ENCODE data around the gene ZFY. TPM values are rescaled to one million over a fixed set of nuclear protein-coding genes. Genes with fewer than 3 reads are reported as not detected.

ZFY gene
- polyA plus RNA-seq, 1 of the 3 experiments (the other 2 are of a cell fraction) = not detected

DNA sequence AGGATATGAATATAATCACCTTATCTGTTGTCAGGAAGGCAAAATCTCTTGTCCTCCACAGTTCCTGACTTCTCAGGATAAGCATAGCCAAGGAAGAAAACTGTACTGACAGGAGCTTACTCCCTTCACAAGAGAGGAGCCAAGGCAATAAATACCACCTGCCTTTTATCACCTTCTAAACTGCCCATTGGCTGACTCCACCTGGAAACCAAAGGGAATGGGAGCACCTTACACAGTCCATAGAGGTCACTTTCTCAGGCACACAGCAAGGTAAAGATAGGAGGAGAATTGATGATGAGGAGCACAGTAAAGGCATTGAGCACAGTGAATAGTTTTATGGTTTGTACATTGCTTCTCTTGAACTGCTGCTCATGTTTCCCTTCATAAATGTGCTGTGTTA, 72.8 kb downstream of the ZFY start:
- Histone ChIP-seq H3K9me2 (no peaks in the 10 kb centered on the region), H2AFZ (ENCODE audit: low read depth) (no peak overlapping the region), H3K4me3 (ENCODE audit: low read depth in 2 of 2, low read length in 1 of 2) (no peak overlapping the region), H3K27me3 (ENCODE audit: insufficient read depth) (no peaks in the 10 kb centered on the region), H3K27ac (ENCODE audit: low read depth in 2 of 2, low read length in 1 of 2) (no peak overlapping the region), H3K9me3 (no peaks in the 10 kb centered on the region), H3K9ac (no peak overlapping the region), H3K79me2 (ENCODE audit: insufficient read depth) (no peaks in the 10 kb centered on the region), H3K36me3 (replicated peaks in 1 of 2; ENCODE audit: control insufficient read depth in 1 of 2, insufficient read depth in 2 of 2, low read length in 1 of 2) (no peaks in the 10 kb centered on the region), H3F3A (replicated peaks; ENCODE audit: insufficient read depth) (no peaks in the 10 kb centered on the region), H3K4me1 (ENCODE audit: control insufficient read depth in 1 of 2, insufficient read depth in 2 of 2, low read depth in 1 of 2, low read length in 1 of 2) (no peaks in the 10 kb centered on the region), H3K4me2 (no peak overlapping the region), H4K20me1 (ENCODE audit: insufficient read depth) (no peaks in the 10 kb centered on the region)
- ChIA-PET POLR2A (no interaction called here), CTCF (no interaction called here)
- no peak for TF ChIP-seq MXI1 (IDR thresholded peaks at IDR 0.05; ENCODE audit: low read depth, low read length)
- TF ChIP-seq, protein P1, sequence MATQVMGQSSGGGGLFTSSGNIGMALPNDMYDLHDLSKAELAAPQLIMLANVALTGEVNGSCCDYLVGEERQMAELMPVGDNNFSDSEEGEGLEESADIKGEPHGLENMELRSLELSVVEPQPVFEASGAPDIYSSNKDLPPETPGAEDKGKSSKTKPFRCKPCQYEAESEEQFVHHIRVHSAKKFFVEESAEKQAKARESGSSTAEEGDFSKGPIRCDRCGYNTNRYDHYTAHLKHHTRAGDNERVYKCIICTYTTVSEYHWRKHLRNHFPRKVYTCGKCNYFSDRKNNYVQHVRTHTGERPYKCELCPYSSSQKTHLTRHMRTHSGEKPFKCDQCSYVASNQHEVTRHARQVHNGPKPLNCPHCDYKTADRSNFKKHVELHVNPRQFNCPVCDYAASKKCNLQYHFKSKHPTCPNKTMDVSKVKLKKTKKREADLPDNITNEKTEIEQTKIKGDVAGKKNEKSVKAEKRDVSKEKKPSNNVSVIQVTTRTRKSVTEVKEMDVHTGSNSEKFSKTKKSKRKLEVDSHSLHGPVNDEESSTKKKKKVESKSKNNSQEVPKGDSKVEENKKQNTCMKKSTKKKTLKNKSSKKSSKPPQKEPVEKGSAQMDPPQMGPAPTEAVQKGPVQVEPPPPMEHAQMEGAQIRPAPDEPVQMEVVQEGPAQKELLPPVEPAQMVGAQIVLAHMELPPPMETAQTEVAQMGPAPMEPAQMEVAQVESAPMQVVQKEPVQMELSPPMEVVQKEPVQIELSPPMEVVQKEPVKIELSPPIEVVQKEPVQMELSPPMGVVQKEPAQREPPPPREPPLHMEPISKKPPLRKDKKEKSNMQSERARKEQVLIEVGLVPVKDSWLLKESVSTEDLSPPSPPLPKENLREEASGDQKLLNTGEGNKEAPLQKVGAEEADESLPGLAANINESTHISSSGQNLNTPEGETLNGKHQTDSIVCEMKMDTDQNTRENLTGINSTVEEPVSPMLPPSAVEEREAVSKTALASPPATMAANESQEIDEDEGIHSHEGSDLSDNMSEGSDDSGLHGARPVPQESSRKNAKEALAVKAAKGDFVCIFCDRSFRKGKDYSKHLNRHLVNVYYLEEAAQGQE (IDR thresholded peaks at IDR 0.05; ENCODE audit: low read depth, low read length) = no peak
- TF ChIP-seq, protein P2, sequence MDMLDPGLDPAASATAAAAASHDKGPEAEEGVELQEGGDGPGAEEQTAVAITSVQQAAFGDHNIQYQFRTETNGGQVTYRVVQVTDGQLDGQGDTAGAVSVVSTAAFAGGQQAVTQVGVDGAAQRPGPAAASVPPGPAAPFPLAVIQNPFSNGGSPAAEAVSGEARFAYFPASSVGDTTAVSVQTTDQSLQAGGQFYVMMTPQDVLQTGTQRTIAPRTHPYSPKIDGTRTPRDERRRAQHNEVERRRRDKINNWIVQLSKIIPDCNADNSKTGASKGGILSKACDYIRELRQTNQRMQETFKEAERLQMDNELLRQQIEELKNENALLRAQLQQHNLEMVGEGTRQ (IDR thresholded peaks at IDR 0.05; ENCODE audit: borderline replicate concordance, low read depth, low read length) = no peak
- TF ChIP-seq POLR2AphosphoS5 (IDR thresholded peaks at IDR 0.05; ENCODE audit: low read depth, low read length) = no peak
- no peak for TF ChIP-seq CHD2 (IDR thresholded peaks at IDR 0.05; ENCODE audit: low read length, partially characterized antibody)
- no peak for TF ChIP-seq TAF1 (IDR thresholded peaks at IDR 0.05; ENCODE audit: borderline replicate concordance, low read depth, low read length)
- TF ChIP-seq, protein P3, sequence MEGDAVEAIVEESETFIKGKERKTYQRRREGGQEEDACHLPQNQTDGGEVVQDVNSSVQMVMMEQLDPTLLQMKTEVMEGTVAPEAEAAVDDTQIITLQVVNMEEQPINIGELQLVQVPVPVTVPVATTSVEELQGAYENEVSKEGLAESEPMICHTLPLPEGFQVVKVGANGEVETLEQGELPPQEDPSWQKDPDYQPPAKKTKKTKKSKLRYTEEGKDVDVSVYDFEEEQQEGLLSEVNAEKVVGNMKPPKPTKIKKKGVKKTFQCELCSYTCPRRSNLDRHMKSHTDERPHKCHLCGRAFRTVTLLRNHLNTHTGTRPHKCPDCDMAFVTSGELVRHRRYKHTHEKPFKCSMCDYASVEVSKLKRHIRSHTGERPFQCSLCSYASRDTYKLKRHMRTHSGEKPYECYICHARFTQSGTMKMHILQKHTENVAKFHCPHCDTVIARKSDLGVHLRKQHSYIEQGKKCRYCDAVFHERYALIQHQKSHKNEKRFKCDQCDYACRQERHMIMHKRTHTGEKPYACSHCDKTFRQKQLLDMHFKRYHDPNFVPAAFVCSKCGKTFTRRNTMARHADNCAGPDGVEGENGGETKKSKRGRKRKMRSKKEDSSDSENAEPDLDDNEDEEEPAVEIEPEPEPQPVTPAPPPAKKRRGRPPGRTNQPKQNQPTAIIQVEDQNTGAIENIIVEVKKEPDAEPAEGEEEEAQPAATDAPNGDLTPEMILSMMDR (IDR thresholded peaks at IDR 0.05) = no peak
- TF ChIP-seq, protein P4, sequence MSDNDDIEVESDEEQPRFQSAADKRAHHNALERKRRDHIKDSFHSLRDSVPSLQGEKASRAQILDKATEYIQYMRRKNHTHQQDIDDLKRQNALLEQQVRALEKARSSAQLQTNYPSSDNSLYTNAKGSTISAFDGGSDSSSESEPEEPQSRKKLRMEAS (IDR thresholded peaks at IDR 0.05; ENCODE audit: low read depth) = no peak
- TF ChIP-seq GATA2 (CRISPR knock-in tag; IDR thresholded peaks at IDR 0.05) = no peak
- TF ChIP-seq, protein P5, sequence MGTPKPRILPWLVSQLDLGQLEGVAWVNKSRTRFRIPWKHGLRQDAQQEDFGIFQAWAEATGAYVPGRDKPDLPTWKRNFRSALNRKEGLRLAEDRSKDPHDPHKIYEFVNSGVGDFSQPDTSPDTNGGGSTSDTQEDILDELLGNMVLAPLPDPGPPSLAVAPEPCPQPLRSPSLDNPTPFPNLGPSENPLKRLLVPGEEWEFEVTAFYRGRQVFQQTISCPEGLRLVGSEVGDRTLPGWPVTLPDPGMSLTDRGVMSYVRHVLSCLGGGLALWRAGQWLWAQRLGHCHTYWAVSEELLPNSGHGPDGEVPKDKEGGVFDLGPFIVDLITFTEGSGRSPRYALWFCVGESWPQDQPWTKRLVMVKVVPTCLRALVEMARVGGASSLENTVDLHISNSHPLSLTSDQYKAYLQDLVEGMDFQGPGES (IDR thresholded peaks at IDR 0.05; ENCODE audit: low read depth, low read length) = no peak
- TF ChIP-seq FOXM1 (IDR thresholded peaks at IDR 0.05; ENCODE audit: low read depth) = no peak
- no peak for DNase-seq

All from SK-N-SH (cell line).